Smooth muscle cell (in vitro differentiated cells): ENCODE measurements around the gene SLC25A3. TPM values are rescaled to one million over a fixed set of nuclear protein-coding genes. Genes with fewer than 3 reads are reported as not detected.
"Not testable (repeated sequence)": the region's sequence is repeated elsewhere in the genome, so short reads cannot be mapped to it uniquely, and the experiment has no call there.

Experiments
- DNase-seq: peaks from one replicate; lab custom pipeline; 2025; ENCODE audit not compliant: unreplicated experiment; lab: John Stamatoyannopoulos, UW
- H2AFZ ChIP-seq: fragments of 200-600 bp; sonication (generic); 2 replicates; pipeline ENCODE4 v1.6.0; 2016; ENCODE audit warnings: antibody characterized with exemption, low read depth, mild to moderate bottlenecking
- H3F3A ChIP-seq: fragments of 200-600 bp; sonication (generic); 2 replicates; pipeline ENCODE4 v1.6.0; 2017; ENCODE audit warnings: antibody characterized with exemption, low read depth
- H3K27ac ChIP-seq: fragments of 200-600 bp; sonication (generic); 2 replicates; pipeline ENCODE4 v1.5.1; 2016; ENCODE audit warnings: low read depth, mild to moderate bottlenecking
- H3K27me3 ChIP-seq: fragments of 200-600 bp; sonication (generic); 2 replicates; pipeline ENCODE4 v1.6.1; 2016; ENCODE audit warnings: low read depth, mild to moderate bottlenecking
- H3K36me3 ChIP-seq: fragments of 200-600 bp; sonication (generic); 2 replicates; pipeline ENCODE4 v1.5.1; 2016; ENCODE audit warnings: low read depth
- H3K4me1 ChIP-seq: fragments of 200-600 bp; sonication (generic); 2 replicates; pipeline ENCODE4 v1.5.1; 2016; ENCODE audit warnings: low read depth
- H3K4me2 ChIP-seq: fragments of 200-600 bp; sonication (generic); 2 replicates; pipeline ENCODE4 v1.6.0; 2016; ENCODE audit warnings: mild to moderate bottlenecking
- H3K4me3 ChIP-seq: fragments of 200-600 bp; sonication (generic); 2 replicates; pipeline ENCODE4 v1.5.1; 2016; ENCODE audit warnings: mild to moderate bottlenecking
- H3K79me2 ChIP-seq: fragments of 200-600 bp; sonication (generic); 2 replicates; pipeline ENCODE4 v1.6.0; 2016; ENCODE audit warnings: low read depth, mild to moderate bottlenecking
- H3K9ac ChIP-seq: fragments of 200-600 bp; sonication (generic); 2 replicates; pipeline ENCODE4 v1.6.0; 2016; ENCODE audit warnings: low read depth
- H3K9me3 ChIP-seq: fragments of 200-600 bp; sonication (generic); replicated peaks from 2 replicates; pipeline ENCODE4 v1.5.1; 2016; ENCODE audit warnings: low read depth
- H4K20me1 ChIP-seq: fragments of 200-600 bp; sonication (generic); 2 replicates; pipeline ENCODE4 v1.6.0; 2016; ENCODE audit warnings: low read depth
- WGBS: methylation state at CpG from one replicate; pipeline ENCODE4 v1.1.7; 2016; ENCODE audit warnings: low lambda C conversion rate; 5-methylcytosine and 5-hydroxymethylcytosine counted together
- polyA plus RNA-seq: library from polyadenylated mRNA; unstranded; fragments of >200 nt; fragmentation: Nextera tagmentation; extraction: Ambion mirVana; gene quantifications from 2 replicates; pipeline ENCODE4 v1.2.1, GENCODE V29; 2016
- total RNA-seq: library from RNA; depleted of rRNA; stranded (reverse); fragments of >200 nt; gene quantifications from 2 replicates; pipeline ENCODE4 v1.2.3, GENCODE V29; 2014
- TF ChIP-seq, protein P1 (sequence below): fragments of 200-600 bp; sonication (generic); IDR thresholded peaks from 2 replicates; pipeline ENCODE4 v1.5.1; 2017; ENCODE audit warnings: borderline replicate concordance, mild to moderate bottlenecking, antibody characterized with exemption; ENCODE audit not compliant: insufficient read depth, poor library complexity, severe bottlenecking

Gene SLC25A3
- total and polyA plus RNA-seq, 2 experiments from 2014 or later: 440 to 643 TPM

DNA sequence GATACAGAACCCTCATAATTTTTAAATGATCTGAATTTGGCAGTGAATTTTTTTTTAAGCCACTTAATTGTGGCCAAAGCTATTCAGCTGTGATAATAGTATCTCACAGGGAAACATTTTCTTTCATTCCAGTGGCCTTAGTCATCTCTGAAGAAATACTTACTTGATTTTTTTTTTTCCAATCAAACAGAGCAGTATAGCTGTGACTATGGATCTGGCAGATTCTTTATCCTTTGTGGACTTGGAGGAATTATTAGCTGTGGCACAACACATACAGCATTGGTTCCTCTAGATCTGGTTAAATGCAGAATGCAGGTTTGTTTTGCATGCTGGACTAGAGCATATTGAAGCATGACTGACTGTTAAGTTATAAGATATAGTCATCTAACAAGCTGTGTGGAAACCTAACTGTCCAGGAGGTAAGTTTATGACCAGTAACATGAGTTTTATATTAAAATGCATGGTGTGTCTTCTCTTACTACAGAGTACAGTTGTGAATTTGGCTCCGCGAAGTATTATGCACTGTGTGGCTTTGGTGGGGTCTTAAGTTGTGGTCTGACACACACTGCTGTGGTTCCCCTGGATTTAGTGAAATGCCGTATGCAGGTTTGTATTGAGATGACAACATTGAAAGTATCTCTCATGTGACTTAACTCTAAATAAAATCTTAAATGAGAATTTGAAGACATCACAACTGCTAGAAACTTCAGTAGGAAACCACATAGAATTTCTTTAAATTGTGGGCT lies 1.9 kb downstream of the SLC25A3 start:
- H3K4me2 ChIP-seq: peak overlapping the region; percentile 93
- TF ChIP-seq, protein P1, sequence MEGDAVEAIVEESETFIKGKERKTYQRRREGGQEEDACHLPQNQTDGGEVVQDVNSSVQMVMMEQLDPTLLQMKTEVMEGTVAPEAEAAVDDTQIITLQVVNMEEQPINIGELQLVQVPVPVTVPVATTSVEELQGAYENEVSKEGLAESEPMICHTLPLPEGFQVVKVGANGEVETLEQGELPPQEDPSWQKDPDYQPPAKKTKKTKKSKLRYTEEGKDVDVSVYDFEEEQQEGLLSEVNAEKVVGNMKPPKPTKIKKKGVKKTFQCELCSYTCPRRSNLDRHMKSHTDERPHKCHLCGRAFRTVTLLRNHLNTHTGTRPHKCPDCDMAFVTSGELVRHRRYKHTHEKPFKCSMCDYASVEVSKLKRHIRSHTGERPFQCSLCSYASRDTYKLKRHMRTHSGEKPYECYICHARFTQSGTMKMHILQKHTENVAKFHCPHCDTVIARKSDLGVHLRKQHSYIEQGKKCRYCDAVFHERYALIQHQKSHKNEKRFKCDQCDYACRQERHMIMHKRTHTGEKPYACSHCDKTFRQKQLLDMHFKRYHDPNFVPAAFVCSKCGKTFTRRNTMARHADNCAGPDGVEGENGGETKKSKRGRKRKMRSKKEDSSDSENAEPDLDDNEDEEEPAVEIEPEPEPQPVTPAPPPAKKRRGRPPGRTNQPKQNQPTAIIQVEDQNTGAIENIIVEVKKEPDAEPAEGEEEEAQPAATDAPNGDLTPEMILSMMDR: no peak
- H3K36me3 ChIP-seq: peaks cover 18% of the 10 kb centered on the region
- no peak for DNase-seq
- H3F3A ChIP-seq: peaks cover 13% of the 10 kb centered on the region
- H3K27me3 ChIP-seq: no peaks in the 10 kb centered on the region
- peaks cover 62% of the 10 kb centered on the region for H3K79me2 ChIP-seq
- no peaks in the 10 kb centered on the region for H3K9me3 ChIP-seq
- peak overlapping the region; percentile 87 for H3K27ac ChIP-seq
- no peak overlapping the region for H2AFZ ChIP-seq
- 39% methylated on average over 3 of the region's 3 CpGs for WGBS
- peak overlapping the region; percentile 98 for H3K9ac ChIP-seq
- H4K20me1 ChIP-seq: peaks cover 68% of the 10 kb centered on the region
- peak overlapping the region; percentile 76 for H3K4me3 ChIP-seq
- peaks cover 14% of the 10 kb centered on the region for H3K4me1 ChIP-seq

DNA sequence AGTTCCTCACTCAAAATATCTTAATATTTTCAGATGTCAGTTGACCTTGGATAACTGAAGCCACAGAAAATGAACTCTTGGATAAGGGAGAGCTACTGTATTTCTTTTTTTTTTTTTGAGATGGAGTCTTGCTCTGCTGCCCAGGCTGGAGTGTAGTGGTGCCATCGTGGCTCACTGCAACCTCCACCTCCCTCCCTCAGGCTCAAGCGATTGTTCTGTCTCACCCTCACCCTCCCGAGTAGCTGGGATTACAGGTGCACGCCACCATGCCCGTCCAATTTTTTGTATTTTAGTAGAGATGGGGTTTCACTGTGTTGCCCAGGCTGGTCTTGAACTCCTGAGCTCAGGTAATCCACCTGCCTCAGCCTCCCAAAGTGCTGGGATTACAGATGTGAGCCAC lies 3.8 kb downstream of the SLC25A3 start:
- H3K4me2 ChIP-seq, DNase-seq, H3K4me3 ChIP-seq, H3K9me3 ChIP-seq, H3K27me3 ChIP-seq, H2AFZ ChIP-seq, H3K9ac ChIP-seq: not testable (repeated sequence)
- peak overlapping the region; percentile 87 for H3K27ac ChIP-seq
- peaks cover 14% of the 10 kb centered on the region for H3K4me1 ChIP-seq
- peaks cover 62% of the 10 kb centered on the region for H3K79me2 ChIP-seq
- H4K20me1 ChIP-seq: peaks cover 87% of the 10 kb centered on the region
- 96% methylated on average over 5 of the region's 5 CpGs for WGBS
- peaks cover 29% of the 10 kb centered on the region for H3F3A ChIP-seq
- peaks cover 30% of the 10 kb centered on the region for H3K36me3 ChIP-seq

DNA sequence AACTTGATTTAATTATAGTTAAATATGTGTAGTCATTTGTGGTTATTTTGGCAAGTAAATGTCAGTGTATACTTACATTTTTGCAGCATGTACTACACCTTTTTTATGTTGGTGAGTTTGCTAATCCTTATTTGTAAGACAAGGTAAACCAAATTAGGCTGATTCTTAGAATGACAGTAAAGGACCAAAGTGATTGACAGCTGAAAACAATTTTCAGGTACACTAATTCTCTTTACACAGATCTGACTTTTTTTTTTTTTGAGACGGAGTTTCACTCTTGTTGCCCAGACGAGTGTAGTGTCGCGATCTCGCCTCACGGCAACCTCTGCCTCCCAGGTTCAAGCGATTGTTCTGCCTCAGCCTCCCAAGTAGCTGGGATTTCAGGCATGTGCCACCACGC lies 8.4 kb downstream of the SLC25A3 start:
- DNase-seq: no peak
- Histone ChIP-seq H3K4me2 (no peak overlapping the region), H3K4me1 (no peaks in the 10 kb centered on the region), H3K36me3 (peaks cover 30% of the 10 kb centered on the region), H3K79me2 (peaks cover 29% of the 10 kb centered on the region), H3K27me3 (no peaks in the 10 kb centered on the region), H3K4me3 (no peak overlapping the region), H3K9ac (no peak overlapping the region), H3K27ac (peak overlapping the region; percentile 11), H2AFZ (no peak overlapping the region), H3F3A (peaks cover 56% of the 10 kb centered on the region), H3K9me3 (no peaks in the 10 kb centered on the region), H4K20me1 (peaks cover 61% of the 10 kb centered on the region)
- WGBS: 95% methylated on average over 8 of the region's 8 CpGs
- TF ChIP-seq, protein P1: no peak

DNA sequence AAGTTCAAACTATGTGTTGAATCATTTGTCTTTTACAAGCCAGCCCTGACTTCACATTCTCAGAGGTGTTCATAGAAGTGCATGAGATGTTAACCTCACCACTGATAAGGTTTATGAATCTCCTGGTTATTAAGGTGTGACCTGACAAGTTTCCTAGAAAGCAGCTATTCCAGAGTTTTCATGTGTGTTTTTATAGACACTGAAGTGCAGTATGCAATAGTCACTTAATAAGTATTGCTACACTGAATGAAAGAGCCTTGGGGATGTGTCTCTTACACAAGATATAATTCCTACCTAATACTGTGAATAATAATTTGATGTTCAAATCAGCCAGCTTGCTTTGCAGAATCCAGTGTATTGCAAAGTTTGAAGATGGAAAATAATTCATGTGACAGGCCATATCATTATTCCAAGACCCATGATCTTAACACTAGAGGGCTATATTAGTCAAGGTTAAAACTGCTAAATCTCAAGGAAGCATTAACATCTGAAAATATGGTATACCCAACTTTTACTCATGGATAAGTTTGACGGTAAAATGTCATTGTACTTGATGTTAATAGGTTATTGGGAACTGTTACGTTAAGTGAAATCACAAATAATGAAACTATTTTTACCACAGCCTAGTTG lies 13.0 kb downstream of the SLC25A3 start:
- Histone ChIP-seq H3K9ac (no peak overlapping the region), H3F3A (peaks cover 35% of the 10 kb centered on the region), H3K79me2 (no peaks in the 10 kb centered on the region), H3K9me3 (no peaks in the 10 kb centered on the region), H3K4me3 (no peak overlapping the region), H3K27ac (no peak overlapping the region), H4K20me1 (peaks cover 16% of the 10 kb centered on the region), H3K27me3 (no peaks in the 10 kb centered on the region), H3K4me1 (no peaks in the 10 kb centered on the region), H3K4me2 (no peak overlapping the region), H3K36me3 (peaks cover 5% of the 10 kb centered on the region), H2AFZ (no peak overlapping the region)
- no peak for DNase-seq
- TF ChIP-seq, protein P1: no peak
- WGBS: 87% methylated on average over 2 of the region's 2 CpGs
